C4-2B (cell line): ENCODE results near the gene KATNIP.
"Not testable (repeated sequence)": the region's sequence is repeated elsewhere in the genome, so short reads cannot be mapped to it uniquely, and the experiment has no call there.

Experiments
- H3K27ac ChIP-seq: fragments of 450-650 bp; 2 replicates; pipeline ENCODE4 v1.5.1; 2017
- CTCF ChIP-seq: fragments of 450-650 bp; conservative IDR thresholded peaks from 2 replicates; pipeline ENCODE4 v1.5.1; 2017; ENCODE audit warnings: mild to moderate bottlenecking
- ZFX ChIP-seq: fragments of 450-650 bp; IDR thresholded peaks from 2 replicates; pipeline ENCODE4 v1.6.1; 2017

Gene KATNIP

GRCh38 chr16:27564224-27564623 is 14.3 kb downstream of the KATNIP start:
- H3K27ac ChIP-seq: no peak overlapping the region
- no peak for TF ChIP-seq CTCF
- TF ChIP-seq ZFX: no peak

GRCh38 chr16:27566417-27566816 is 16.5 kb downstream of the KATNIP start:
- H3K27ac ChIP-seq: no peak overlapping the region
- TF ChIP-seq ZFX: no peak
- no peak for TF ChIP-seq CTCF

- TF ChIP-seq CTCF (no peak), ZFX (no peak)
- no peak overlapping the region for H3K27ac ChIP-seq
Measured at GRCh38 chr16:27568077-27568476, 18.1 kb downstream of the KATNIP start.

GRCh38 chr16:27570986-27571385 is 21.0 kb downstream of the KATNIP start:
- not testable (repeated sequence) for H3K27ac ChIP-seq

- H3K27ac ChIP-seq: peak overlapping the region; percentile 40; the same call in 1 of the 2 replicates
- no peak for TF ChIP-seq ZFX
- no peak for TF ChIP-seq CTCF
Measured at GRCh38 chr16:27571433-27572326, 21.7 kb downstream of the KATNIP start.

- TF ChIP-seq ZFX: no peak
- no peak for TF ChIP-seq CTCF
Measured at GRCh38 chr16:27572711-27573110, 22.8 kb downstream of the KATNIP start.

GRCh38 chr16:27576729-27577128 is 26.8 kb downstream of the KATNIP start:
- TF ChIP-seq CTCF: no peak
- no peak for TF ChIP-seq ZFX
- no peak overlapping the region for H3K27ac ChIP-seq

More at GRCh38 chr16:27572711-27573110, 22.8 kb downstream of the KATNIP start:
- no peak overlapping the region for H3K27ac ChIP-seq
